ENCODE data around the gene EEF1AKMT3.

The EEF1AKMT3 gene

GRCh38 chr12:57813111-57813970 lies 40.9 kb downstream of the EEF1AKMT3 start:
- H3K4me1 ChIP-seq (ENCODE audit: insufficient read depth, low read length, severe bottlenecking), result no peaks in the 10 kb centered on the region
- H3K9ac ChIP-seq (ENCODE audit: low read length), result no peak overlapping the region
- no peaks in the 10 kb centered on the region for H3F3A ChIP-seq (ENCODE audit: insufficient read depth, low read length)
- no peaks in the 10 kb centered on the region for H3K36me3 ChIP-seq (ENCODE audit: insufficient read depth, low read length)
- no peak overlapping the region for H3K27ac ChIP-seq (ENCODE audit: low read depth, low read length, poor library complexity, severe bottlenecking)
- H2AFZ ChIP-seq (ENCODE audit: low read length), result no peak overlapping the region
- no peaks in the 10 kb centered on the region for H3K9me3 ChIP-seq (ENCODE audit: low read length)
- no peaks in the 10 kb centered on the region for H3K27me3 ChIP-seq (ENCODE audit: insufficient read depth, low read length)
- H3K79me2 ChIP-seq (ENCODE audit: insufficient read depth, low read length), result no peaks in the 10 kb centered on the region
- no peak overlapping the region for H3K4me2 ChIP-seq (ENCODE audit: low read length)
- TF ChIP-seq EZH2 (IDR thresholded peaks at IDR 0.05; ENCODE audit: borderline replicate concordance, low read length) (no peak), CTCF (IDR thresholded peaks at IDR 0.05; ENCODE audit: low read length) (no peak)
- no peaks in the 10 kb centered on the region for H4K20me1 ChIP-seq (ENCODE audit: insufficient read depth, low read length)
- no peak overlapping the region for H3K4me3 ChIP-seq (ENCODE audit: low read depth, low read length, poor library complexity, severe bottlenecking)
- H3K9me2 ChIP-seq (ENCODE audit: low read depth, low read length), result no peaks in the 10 kb centered on the region

GRCh38 chr12:57813971-57814772 lies 41.8 kb downstream of the EEF1AKMT3 start:
- H3K4me1 ChIP-seq (ENCODE audit: insufficient read depth, low read length, severe bottlenecking), result no peaks in the 10 kb centered on the region
- TF ChIP-seq EZH2 (IDR thresholded peaks at IDR 0.05; ENCODE audit: borderline replicate concordance, low read length) (no peak), CTCF (IDR thresholded peaks at IDR 0.05; ENCODE audit: low read length) (no peak)
- H3K79me2 ChIP-seq (ENCODE audit: insufficient read depth, low read length), result no peaks in the 10 kb centered on the region

GRCh38 chr12:57815177-57816000 lies 43.0 kb downstream of the EEF1AKMT3 start:
- Histone ChIP-seq H3K9me2 (ENCODE audit: low read depth, low read length) (no peaks in the 10 kb centered on the region), H3K27ac (ENCODE audit: low read depth, low read length, poor library complexity, severe bottlenecking) (no peak overlapping the region), H3K79me2 (ENCODE audit: insufficient read depth, low read length) (no peaks in the 10 kb centered on the region), H3K9me3 (ENCODE audit: low read length) (no peaks in the 10 kb centered on the region), H3K4me1 (ENCODE audit: insufficient read depth, low read length, severe bottlenecking) (no peaks in the 10 kb centered on the region), H3K9ac (ENCODE audit: low read length) (no peak overlapping the region), H3K27me3 (ENCODE audit: insufficient read depth, low read length) (no peaks in the 10 kb centered on the region), H2AFZ (ENCODE audit: low read length) (no peak overlapping the region), H3K4me3 (ENCODE audit: low read depth, low read length, poor library complexity, severe bottlenecking) (no peak overlapping the region), H4K20me1 (ENCODE audit: insufficient read depth, low read length) (no peaks in the 10 kb centered on the region), H3F3A (ENCODE audit: insufficient read depth, low read length) (no peaks in the 10 kb centered on the region), H3K4me2 (ENCODE audit: low read length) (no peak overlapping the region), H3K36me3 (ENCODE audit: insufficient read depth, low read length) (no peaks in the 10 kb centered on the region)
- TF ChIP-seq CTCF (IDR thresholded peaks at IDR 0.05; ENCODE audit: low read length) (0 out of 2 replicates have a peak, but pooled peaks have one; percentile 6), EZH2 (IDR thresholded peaks at IDR 0.05; ENCODE audit: borderline replicate concordance, low read length) (no peak)

More at GRCh38 chr12:57813971-57814772, 41.8 kb downstream of the EEF1AKMT3 start:
- no peak overlapping the region for H3K4me2 ChIP-seq (ENCODE audit: low read length)
- H3K9ac ChIP-seq (ENCODE audit: low read length), result no peak overlapping the region
- no peaks in the 10 kb centered on the region for H3K36me3 ChIP-seq (ENCODE audit: insufficient read depth, low read length)
- H2AFZ ChIP-seq (ENCODE audit: low read length), result no peak overlapping the region
- no peaks in the 10 kb centered on the region for H3F3A ChIP-seq (ENCODE audit: insufficient read depth, low read length)
- H3K9me2 ChIP-seq (ENCODE audit: low read depth, low read length), result no peaks in the 10 kb centered on the region
- H4K20me1 ChIP-seq (ENCODE audit: insufficient read depth, low read length), result no peaks in the 10 kb centered on the region
- H3K27ac ChIP-seq (ENCODE audit: low read depth, low read length, poor library complexity, severe bottlenecking), result no peak overlapping the region
- no peaks in the 10 kb centered on the region for H3K9me3 ChIP-seq (ENCODE audit: low read length)
- no peak overlapping the region for H3K4me3 ChIP-seq (ENCODE audit: low read depth, low read length, poor library complexity, severe bottlenecking)
- H3K27me3 ChIP-seq (ENCODE audit: insufficient read depth, low read length), result no peaks in the 10 kb centered on the region

All from OCI-LY1 (cell line).